ENCODE data around the gene SLC25A24. TPM values are rescaled to one million over a fixed set of nuclear protein-coding genes. Genes with fewer than 3 reads are reported as not detected.

Gene SLC25A24
- total RNA-seq, 1 experiment from 2014 or later = 86.8 TPM

- Histone ChIP-seq H4K20me1 (ENCODE audit: insufficient read depth, low read depth, low read length) (no peaks in the 10 kb centered on the region), H3K4me1 (ENCODE audit: low read length) (peaks cover 15% of the 10 kb centered on the region), H3K27ac (ENCODE audit: low read length) (no peak overlapping the region), H3K27me3 (ENCODE audit: low read length) (no peaks in the 10 kb centered on the region), H3K4me2 (ENCODE audit: low read depth, low read length, poor library complexity, severe bottlenecking) (no peak overlapping the region), H3K9me2 (replicated peaks; ENCODE audit: insufficient read depth, low read length) (no peaks in the 10 kb centered on the region), H3K9ac (ENCODE audit: low read length) (no peak overlapping the region), H2AFZ (ENCODE audit: low read length) (no peak overlapping the region), H3K79me2 (ENCODE audit: low read length) (no peaks in the 10 kb centered on the region), H3K4me3 (ENCODE audit: low read length) (no peak overlapping the region), H3K9me3 (ENCODE audit: low read length) (no peaks in the 10 kb centered on the region), H3K36me3 (ENCODE audit: insufficient read depth, low read length) (no peaks in the 10 kb centered on the region)
- DNase-seq = no peak
Observed at GRCh38 chr1:108117237-108117636, 82.9 kb downstream of the SLC25A24 start.

GRCh38 chr1:108114033-108114599, 86.0 kb downstream of the SLC25A24 start:
- Histone ChIP-seq H3K4me2 (ENCODE audit: low read depth, low read length, poor library complexity, severe bottlenecking) (peak overlapping the region; percentile 11), H2AFZ (ENCODE audit: low read length) (peak overlapping the region; percentile 79), H3K9me2 (replicated peaks; ENCODE audit: insufficient read depth, low read length) (no peaks in the 10 kb centered on the region), H3K9ac (ENCODE audit: low read length) (no peak overlapping the region), H3K4me3 (ENCODE audit: low read length) (no peak overlapping the region), H3K9me3 (ENCODE audit: low read length) (no peaks in the 10 kb centered on the region), H3K79me2 (ENCODE audit: low read length) (no peaks in the 10 kb centered on the region), H3K36me3 (ENCODE audit: insufficient read depth, low read length) (no peaks in the 10 kb centered on the region), H3K27ac (ENCODE audit: low read length) (no peak overlapping the region), H4K20me1 (ENCODE audit: insufficient read depth, low read depth, low read length) (no peaks in the 10 kb centered on the region), H3K4me1 (ENCODE audit: low read length) (peaks cover 15% of the 10 kb centered on the region), H3K27me3 (ENCODE audit: low read length) (no peaks in the 10 kb centered on the region)
- peak; percentile 49 for DNase-seq

GRCh38 chr1:108113496-108113895, 86.6 kb downstream of the SLC25A24 start:
- H3K79me2 ChIP-seq (ENCODE audit: low read length) = no peaks in the 10 kb centered on the region
- no peak overlapping the region for H2AFZ ChIP-seq (ENCODE audit: low read length)
- no peaks in the 10 kb centered on the region for H3K9me2 ChIP-seq (replicated peaks; ENCODE audit: insufficient read depth, low read length)
- DNase-seq = no peak
- no peak overlapping the region for H3K9ac ChIP-seq (ENCODE audit: low read length)
- H3K36me3 ChIP-seq (ENCODE audit: insufficient read depth, low read length) = no peaks in the 10 kb centered on the region
- no peaks in the 10 kb centered on the region for H3K27me3 ChIP-seq (ENCODE audit: low read length)
- no peak overlapping the region for H3K4me2 ChIP-seq (ENCODE audit: low read depth, low read length, poor library complexity, severe bottlenecking)
- no peaks in the 10 kb centered on the region for H3K9me3 ChIP-seq (ENCODE audit: low read length)
- peaks cover 9% of the 10 kb centered on the region for H3K4me1 ChIP-seq (ENCODE audit: low read length)
- no peak overlapping the region for H3K27ac ChIP-seq (ENCODE audit: low read length)
- no peak overlapping the region for H3K4me3 ChIP-seq (ENCODE audit: low read length)
- H4K20me1 ChIP-seq (ENCODE audit: insufficient read depth, low read depth, low read length) = no peaks in the 10 kb centered on the region

GRCh38 chr1:108109295-108109973, 90.7 kb downstream of the SLC25A24 start:
- H3K4me2 ChIP-seq (ENCODE audit: low read depth, low read length, poor library complexity, severe bottlenecking) = no peak overlapping the region
- no peaks in the 10 kb centered on the region for H3K27me3 ChIP-seq (ENCODE audit: low read length)
- no peaks in the 10 kb centered on the region for H3K9me3 ChIP-seq (ENCODE audit: low read length)
- no peak overlapping the region for H3K9ac ChIP-seq (ENCODE audit: low read length)
- no peak overlapping the region for H3K4me3 ChIP-seq (ENCODE audit: low read length)
- no peaks in the 10 kb centered on the region for H3K79me2 ChIP-seq (ENCODE audit: low read length)
- H3K27ac ChIP-seq (ENCODE audit: low read length) = no peak overlapping the region
- H4K20me1 ChIP-seq (ENCODE audit: insufficient read depth, low read depth, low read length) = no peaks in the 10 kb centered on the region
- peaks cover 5% of the 10 kb centered on the region for H3K4me1 ChIP-seq (ENCODE audit: low read length)
- H3K36me3 ChIP-seq (ENCODE audit: insufficient read depth, low read length) = no peaks in the 10 kb centered on the region
- no peaks in the 10 kb centered on the region for H3K9me2 ChIP-seq (replicated peaks; ENCODE audit: insufficient read depth, low read length)
- DNase-seq = no peak
- no peak overlapping the region for H2AFZ ChIP-seq (ENCODE audit: low read length)

GRCh38 chr1:108108119-108108518, 92.0 kb downstream of the SLC25A24 start:
- Histone ChIP-seq H4K20me1 (ENCODE audit: insufficient read depth, low read depth, low read length) (no peaks in the 10 kb centered on the region), H3K79me2 (ENCODE audit: low read length) (no peaks in the 10 kb centered on the region), H3K9ac (ENCODE audit: low read length) (no peak overlapping the region)

GRCh38 chr1:108107658-108108057, 92.5 kb downstream of the SLC25A24 start:
- H3K4me3 ChIP-seq (ENCODE audit: low read length) = no peak overlapping the region
- H4K20me1 ChIP-seq (ENCODE audit: insufficient read depth, low read depth, low read length) = no peaks in the 10 kb centered on the region
- DNase-seq = no peak
- no peak overlapping the region for H2AFZ ChIP-seq (ENCODE audit: low read length)
- H3K27me3 ChIP-seq (ENCODE audit: low read length) = no peaks in the 10 kb centered on the region
- H3K27ac ChIP-seq (ENCODE audit: low read length) = no peak overlapping the region
- H3K79me2 ChIP-seq (ENCODE audit: low read length) = no peaks in the 10 kb centered on the region
- H3K4me2 ChIP-seq (ENCODE audit: low read depth, low read length, poor library complexity, severe bottlenecking) = no peak overlapping the region
- H3K9me2 ChIP-seq (replicated peaks; ENCODE audit: insufficient read depth, low read length) = no peaks in the 10 kb centered on the region
- no peaks in the 10 kb centered on the region for H3K36me3 ChIP-seq (ENCODE audit: insufficient read depth, low read length)
- no peak overlapping the region for H3K9ac ChIP-seq (ENCODE audit: low read length)
- H3K9me3 ChIP-seq (ENCODE audit: low read length) = no peaks in the 10 kb centered on the region
- peaks cover under 1% of the 10 kb centered on the region; the same call in 1 of the 2 replicates for H3K4me1 ChIP-seq (ENCODE audit: low read length)

More at GRCh38 chr1:108108119-108108518, 92.0 kb downstream of the SLC25A24 start:
- Histone ChIP-seq H3K4me3 (ENCODE audit: low read length) (no peak overlapping the region), H2AFZ (ENCODE audit: low read length) (no peak overlapping the region), H3K4me2 (ENCODE audit: low read depth, low read length, poor library complexity, severe bottlenecking) (no peak overlapping the region), H3K36me3 (ENCODE audit: insufficient read depth, low read length) (no peaks in the 10 kb centered on the region), H3K27me3 (ENCODE audit: low read length) (no peaks in the 10 kb centered on the region), H3K9me2 (replicated peaks; ENCODE audit: insufficient read depth, low read length) (no peaks in the 10 kb centered on the region), H3K4me1 (ENCODE audit: low read length) (no peaks in the 10 kb centered on the region; the same call in 1 of the 2 replicates), H3K27ac (ENCODE audit: low read length) (no peak overlapping the region), H3K9me3 (ENCODE audit: low read length) (no peaks in the 10 kb centered on the region)
- no peak for DNase-seq

- peaks cover 6% of the 10 kb centered on the region; the same call in 1 of the 2 replicates for H3K4me1 ChIP-seq (ENCODE audit: low read length)
- H3K9me3 ChIP-seq (ENCODE audit: low read length) = no peaks in the 10 kb centered on the region
- H3K27ac ChIP-seq (ENCODE audit: low read length) = no peak overlapping the region
- H3K27me3 ChIP-seq (ENCODE audit: low read length) = no peaks in the 10 kb centered on the region
- DNase-seq = no peak
- H3K9me2 ChIP-seq (replicated peaks; ENCODE audit: insufficient read depth, low read length) = no peaks in the 10 kb centered on the region
- H3K79me2 ChIP-seq (ENCODE audit: low read length) = no peaks in the 10 kb centered on the region
- no peak overlapping the region for H3K9ac ChIP-seq (ENCODE audit: low read length)
- no peaks in the 10 kb centered on the region for H3K36me3 ChIP-seq (ENCODE audit: insufficient read depth, low read length)
- H3K4me2 ChIP-seq (ENCODE audit: low read depth, low read length, poor library complexity, severe bottlenecking) = no peak overlapping the region
- no peak overlapping the region for H2AFZ ChIP-seq (ENCODE audit: low read length)
- H4K20me1 ChIP-seq (ENCODE audit: insufficient read depth, low read depth, low read length) = no peaks in the 10 kb centered on the region
- H3K4me3 ChIP-seq (ENCODE audit: low read length) = no peak overlapping the region
Observed at GRCh38 chr1:108106775-108107174, 93.4 kb downstream of the SLC25A24 start.

GRCh38 chr1:108100148-108100547, 100.0 kb downstream of the SLC25A24 start:
- H3K79me2 ChIP-seq (ENCODE audit: low read length) = no peaks in the 10 kb centered on the region
- no peak overlapping the region for H3K9ac ChIP-seq (ENCODE audit: low read length)
- no peak overlapping the region for H3K4me2 ChIP-seq (ENCODE audit: low read depth, low read length, poor library complexity, severe bottlenecking)
- H3K36me3 ChIP-seq (ENCODE audit: insufficient read depth, low read length) = no peaks in the 10 kb centered on the region
- no peaks in the 10 kb centered on the region for H3K27me3 ChIP-seq (ENCODE audit: low read length)
- no peaks in the 10 kb centered on the region for H3K9me2 ChIP-seq (replicated peaks; ENCODE audit: insufficient read depth, low read length)
- no peak overlapping the region for H2AFZ ChIP-seq (ENCODE audit: low read length)
- DNase-seq = no peak
- H4K20me1 ChIP-seq (ENCODE audit: insufficient read depth, low read depth, low read length) = no peaks in the 10 kb centered on the region
- no peak overlapping the region for H3K27ac ChIP-seq (ENCODE audit: low read length)
- no peaks in the 10 kb centered on the region for H3K9me3 ChIP-seq (ENCODE audit: low read length)
- H3K4me3 ChIP-seq (ENCODE audit: low read length) = no peak overlapping the region
- peaks cover 6% of the 10 kb centered on the region; the same call in 1 of the 2 replicates for H3K4me1 ChIP-seq (ENCODE audit: low read length)
